GM20000 (cell line): ENCODE results near the gene EHD2.
"Not testable (repeated sequence)": the region's sequence is repeated elsewhere in the genome, so short reads cannot be mapped to it uniquely, and the experiment has no call there.

Source experiments
- DNase-seq: peaks from one replicate; pipeline ENCODE4 v3.0.0; 2012; ENCODE audit warnings: low spot score
- TF ChIP-seq, protein P1 (sequence below): IDR thresholded peaks from 2 replicates; pipeline ENCODE4 v1.5.1; 2012; ENCODE audit warnings: mild to moderate bottlenecking, control low read depth; ENCODE audit errors: extremely low read depth, missing control alignments

EHD2 gene

GRCh38 chr19:47769534-47769933 is 56.3 kb downstream of the EHD2 start:
- TF ChIP-seq, protein P1, sequence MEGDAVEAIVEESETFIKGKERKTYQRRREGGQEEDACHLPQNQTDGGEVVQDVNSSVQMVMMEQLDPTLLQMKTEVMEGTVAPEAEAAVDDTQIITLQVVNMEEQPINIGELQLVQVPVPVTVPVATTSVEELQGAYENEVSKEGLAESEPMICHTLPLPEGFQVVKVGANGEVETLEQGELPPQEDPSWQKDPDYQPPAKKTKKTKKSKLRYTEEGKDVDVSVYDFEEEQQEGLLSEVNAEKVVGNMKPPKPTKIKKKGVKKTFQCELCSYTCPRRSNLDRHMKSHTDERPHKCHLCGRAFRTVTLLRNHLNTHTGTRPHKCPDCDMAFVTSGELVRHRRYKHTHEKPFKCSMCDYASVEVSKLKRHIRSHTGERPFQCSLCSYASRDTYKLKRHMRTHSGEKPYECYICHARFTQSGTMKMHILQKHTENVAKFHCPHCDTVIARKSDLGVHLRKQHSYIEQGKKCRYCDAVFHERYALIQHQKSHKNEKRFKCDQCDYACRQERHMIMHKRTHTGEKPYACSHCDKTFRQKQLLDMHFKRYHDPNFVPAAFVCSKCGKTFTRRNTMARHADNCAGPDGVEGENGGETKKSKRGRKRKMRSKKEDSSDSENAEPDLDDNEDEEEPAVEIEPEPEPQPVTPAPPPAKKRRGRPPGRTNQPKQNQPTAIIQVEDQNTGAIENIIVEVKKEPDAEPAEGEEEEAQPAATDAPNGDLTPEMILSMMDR = no peak
- no peak for DNase-seq

DNA sequence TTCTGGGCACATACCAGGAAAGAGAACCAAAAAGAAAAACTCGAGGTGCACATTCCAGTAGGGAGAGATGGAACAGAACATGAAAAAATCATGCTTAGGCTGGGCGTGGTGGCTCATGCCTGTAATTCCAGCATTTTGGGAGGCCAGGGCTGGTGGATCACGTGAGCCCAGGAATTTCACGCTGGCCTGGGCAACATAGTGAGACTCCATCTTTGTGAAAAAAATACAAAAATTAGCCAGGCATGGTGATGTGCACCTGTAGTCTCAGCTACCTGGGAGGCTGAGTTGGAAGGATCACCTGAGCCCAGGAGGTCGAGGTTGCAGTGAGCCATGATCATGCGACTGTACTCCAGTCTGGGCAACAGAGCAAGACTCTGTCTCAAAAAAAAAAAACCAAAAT is 58.1 kb downstream of the EHD2 start:
- DNase-seq = not testable (repeated sequence)

DNA sequence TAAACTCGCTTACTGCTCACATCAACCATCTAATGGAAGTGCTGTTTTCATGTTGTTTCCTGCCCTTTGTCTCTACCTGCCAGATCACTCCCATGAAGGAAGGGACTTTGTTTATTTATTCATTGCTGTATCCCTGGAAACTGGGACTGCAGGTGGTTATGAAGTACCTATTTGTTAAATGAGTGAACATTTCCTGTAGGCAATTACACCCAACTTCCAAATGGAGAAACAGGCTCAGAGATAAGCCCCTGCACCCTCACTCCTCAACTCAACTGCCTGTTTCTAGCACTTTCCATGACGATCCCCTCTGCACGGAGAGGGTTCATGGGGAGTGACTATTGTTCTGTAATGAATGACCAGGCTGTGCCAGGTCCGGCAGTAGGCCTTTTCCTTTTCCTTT is 63.3 kb downstream of the EHD2 start:
- TF ChIP-seq, protein P1 = no peak
- no peak for DNase-seq

GRCh38 chr19:47777245-47778048 is 64.2 kb downstream of the EHD2 start:
- DNase-seq = not testable (repeated sequence)

DNA sequence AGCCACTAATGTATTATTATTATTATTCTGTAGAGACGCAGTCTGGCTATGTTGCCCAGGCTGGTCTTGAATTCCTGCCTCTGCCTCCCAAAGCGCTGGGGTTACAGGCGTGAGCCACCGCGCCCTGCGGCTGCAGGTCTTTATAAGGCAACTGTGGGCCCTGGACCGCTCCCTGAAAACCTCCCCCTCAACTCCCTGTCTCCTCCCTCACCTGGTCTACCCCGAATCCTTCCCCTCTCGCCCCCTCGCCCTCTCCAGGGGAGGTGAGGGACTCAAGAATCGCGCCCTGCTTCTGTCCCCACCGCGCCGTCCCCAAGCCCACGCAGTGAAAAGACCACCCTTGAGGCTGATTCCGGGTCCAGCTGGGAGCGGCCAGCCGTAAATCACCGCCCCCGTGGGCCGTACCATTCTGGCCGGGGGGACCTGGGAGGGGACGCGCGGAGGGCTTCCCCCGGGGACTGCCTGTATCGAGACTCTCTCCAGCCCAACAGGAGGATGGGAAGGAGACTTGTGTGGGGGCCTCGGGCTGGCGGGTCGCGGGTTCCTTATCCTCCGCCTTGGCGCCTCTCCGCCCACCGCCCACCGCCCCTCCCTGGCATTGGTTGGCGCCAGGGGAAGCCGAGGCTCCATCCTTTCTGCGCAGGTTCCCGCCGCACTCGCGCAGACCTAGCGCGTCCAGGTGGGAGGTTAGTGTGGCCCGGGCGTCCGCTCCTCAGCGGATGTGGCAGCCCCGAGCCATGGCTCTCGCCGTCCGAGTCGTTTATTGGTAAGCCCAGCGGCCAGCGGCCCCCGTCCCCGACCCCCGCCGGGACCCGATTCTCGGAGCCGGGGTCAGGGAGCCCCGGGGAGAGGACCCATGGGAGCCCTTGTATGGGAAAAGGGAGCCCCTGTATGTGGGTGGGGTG is 65.1 kb downstream of the EHD2 start, which contains the start of gene SELENOW:
Gene SELENOW (plus strand): TSS at position 655 of the 905 bp plus-strand sequence. CDS start 83 bp downstream, at position 738.
- TF ChIP-seq, protein P1 = no peak
- peak; percentile 93 for DNase-seq

DNA sequence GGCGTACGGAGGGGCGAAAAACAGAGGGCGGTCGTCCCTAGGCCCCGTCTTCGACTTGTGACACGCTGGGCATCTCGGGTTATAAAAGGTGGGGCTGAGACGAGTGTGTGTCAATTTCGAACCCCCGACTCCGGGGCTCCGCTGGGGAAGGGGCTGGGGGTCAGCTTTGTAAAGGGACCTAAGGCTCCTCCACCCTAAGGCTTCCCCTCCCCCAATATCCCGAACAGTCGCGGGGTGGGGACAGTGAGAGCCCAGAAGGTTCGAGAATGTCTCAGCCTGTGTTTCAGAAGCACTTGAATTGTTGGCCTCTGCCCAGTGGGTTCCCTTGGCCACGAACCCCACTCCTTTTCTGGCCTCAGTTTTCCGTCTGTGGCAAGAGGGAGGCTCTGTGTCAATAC is 65.7 kb downstream of the EHD2 start:
- DNase-seq = no peak
- TF ChIP-seq, protein P1 = no peak

- DNase-seq = no peak
- TF ChIP-seq, protein P1 = no peak
Observed at GRCh38 chr19:47779524-47780214, 66.4 kb downstream of the EHD2 start.

GRCh38 chr19:47780215-47780551 is 67.0 kb downstream of the EHD2 start:
- DNase-seq = no peak
- TF ChIP-seq, protein P1 = no peak
